ENCODE data around the gene KIR2DL1.
"Not testable (repeated sequence)": the region's sequence is repeated elsewhere in the genome, so short reads cannot be mapped to it uniquely, and the experiment has no call there.

The KIR2DL1 gene

GRCh38 chr19:54788154-54788553, 18.6 kb downstream of the KIR2DL1 start:
- not testable (repeated sequence) for H3K36me3 Mint-ChIP-seq (ENCODE audit: low read depth)

GRCh38 chr19:54790711-54791110, 21.1 kb downstream of the KIR2DL1 start:
- peaks cover 60% of the 10 kb centered on the region for H3K9me3 Mint-ChIP-seq
- H3K36me3 Mint-ChIP-seq (ENCODE audit: low read depth) = no peaks in the 10 kb centered on the region
- TF ChIP-seq CTCF (IDR thresholded peaks at IDR 0.05) = no peak
- peaks cover 3% of the 10 kb centered on the region for H3K27me3 Mint-ChIP-seq (ENCODE audit: low read depth, poor library complexity)
- no peak overlapping the region for H3K4me3 Mint-ChIP-seq
- H3K4me1 Mint-ChIP-seq = no peaks in the 10 kb centered on the region
- DNase-seq = no peak
- H3K27ac Mint-ChIP-seq = no peak overlapping the region

More at GRCh38 chr19:54788154-54788553, 18.6 kb downstream of the KIR2DL1 start:
- not testable (repeated sequence) for H3K4me1 Mint-ChIP-seq; H3K4me3 Mint-ChIP-seq; H3K27me3 Mint-ChIP-seq (ENCODE audit: low read depth, poor library complexity); H3K27ac Mint-ChIP-seq; DNase-seq
- peaks cover 82% of the 10 kb centered on the region for H3K9me3 Mint-ChIP-seq

GRCh38 chr19:54791476-54791875, 21.9 kb downstream of the KIR2DL1 start:
- Mint-ChIP-seq H3K27ac (no peak overlapping the region), H3K9me3 (peaks cover 53% of the 10 kb centered on the region), H3K36me3 (ENCODE audit: low read depth) (no peaks in the 10 kb centered on the region), H3K4me3 (no peak overlapping the region), H3K4me1 (no peaks in the 10 kb centered on the region), H3K27me3 (ENCODE audit: low read depth, poor library complexity) (peaks cover 3% of the 10 kb centered on the region)
- TF ChIP-seq CTCF (IDR thresholded peaks at IDR 0.05) = no peak
- DNase-seq = no peak

- peaks cover 44% of the 10 kb centered on the region for H3K9me3 Mint-ChIP-seq
- no peak overlapping the region for H3K4me3 Mint-ChIP-seq
- H3K36me3 Mint-ChIP-seq (ENCODE audit: low read depth) = no peaks in the 10 kb centered on the region
- H3K27me3 Mint-ChIP-seq (ENCODE audit: low read depth, poor library complexity) = no peaks in the 10 kb centered on the region
- H3K4me1 Mint-ChIP-seq = no peaks in the 10 kb centered on the region
- no peak overlapping the region for H3K27ac Mint-ChIP-seq
- DNase-seq = no peak
- TF ChIP-seq CTCF (IDR thresholded peaks at IDR 0.05) = no peak
These were observed 23.2 kb downstream of the KIR2DL1 start for GRCh38 chr19:54792814-54793213.

GRCh38 chr19:54795758-54796157, 26.2 kb downstream of the KIR2DL1 start:
- TF ChIP-seq CTCF (IDR thresholded peaks at IDR 0.05) = no peak
- Mint-ChIP-seq H3K4me1 (no peaks in the 10 kb centered on the region), H3K27me3 (ENCODE audit: low read depth, poor library complexity) (no peaks in the 10 kb centered on the region), H3K27ac (no peak overlapping the region), H3K4me3 (no peak overlapping the region), H3K9me3 (peaks cover 45% of the 10 kb centered on the region), H3K36me3 (ENCODE audit: low read depth) (no peaks in the 10 kb centered on the region)
- no peak for DNase-seq

- no peak for DNase-seq
- TF ChIP-seq CTCF (IDR thresholded peaks at IDR 0.05) = no peak
- Mint-ChIP-seq H3K4me1 (no peaks in the 10 kb centered on the region), H3K4me3 (no peak within 1 kb of the TSS), H3K27ac (no peak within 1 kb of the TSS), H3K9me3 (peaks cover 92% of the 10 kb centered on the region), H3K27me3 (ENCODE audit: low read depth, poor library complexity) (no peaks in the 10 kb centered on the region), H3K36me3 (ENCODE audit: low read depth) (no peaks in the 10 kb centered on the region)
These were observed 33.8 kb downstream of the KIR2DL1 start, which contains the start of gene KIR2DL4 for GRCh38 chr19:54803410-54803809. TSS of gene KIR2DL4 (plus strand) at chr19:54803610. CDS start at chr19:54803652, 42 bp downstream.
